PC-3 (cell line): ENCODE results near the gene WDR46. TPM values are rescaled to one million over a fixed set of nuclear protein-coding genes. Genes with fewer than 3 reads are reported as not detected.

Experiments used
- ATAC-seq: fragments of 200-7000 bp; cut with Tn5 transposase; 2 replicates; pipeline ENCODE4 v1.9.1; 2020; ENCODE audit warnings: mild to moderate bottlenecking, moderate library complexity
- BruUV-seq: library from RNA; stranded (reverse); fragments of 400-500 nt; replicated peaks from 2 replicates; lab custom pipeline; 2021; lab: Mats Ljungman, UMichigan
- CTCF ChIA-PET: fragments of 300-600 bp; sonication (Branson Sonifier 250); formaldehyde crosslinking; loops from one replicate; lab custom pipeline; 2022; ENCODE audit warnings: antibody characterized with exemption; lab: Charles Lee
- POLR2A ChIA-PET: fragments of 300-600 bp; sonication (Branson Sonifier 250); formaldehyde crosslinking; loops from one replicate; lab custom pipeline; 2022; ENCODE audit warnings: antibody characterized with exemption; ENCODE audit not compliant: unreplicated experiment; lab: Charles Lee
- DNase-seq: peaks from one replicate; pipeline ENCODE4 v3.0.0-alpha.2; 2015
- H2AFZ ChIP-seq: fragments of 300-600 bp; sonication (generic); 2 replicates; pipeline ENCODE4 v1.6.0; 2016; ENCODE audit warnings: antibody characterized with exemption, low read length
- H3F3A ChIP-seq: fragments of 300-600 bp; sonication (generic); one replicate; pipeline ENCODE4 v1.6.0; 2017; ENCODE audit warnings: antibody characterized with exemption, low read length, control low read depth, mild to moderate bottlenecking; ENCODE audit not compliant: unreplicated experiment
- H3K27ac ChIP-seq: fragments of 300-600 bp; sonication (generic); 2 replicates; pipeline ENCODE4 v1.5.1; 2016; ENCODE audit warnings: mild to moderate bottlenecking, low read length
- H3K27me3 ChIP-seq: fragments of 300-600 bp; sonication (generic); 2 replicates; pipeline ENCODE4 v1.6.1; 2016; ENCODE audit warnings: low read length, mixed read lengths
- H3K36me3 ChIP-seq: fragments of 300-600 bp; sonication (generic); 2 replicates; pipeline ENCODE4 v1.6.1; 2016; ENCODE audit warnings: low read depth, mixed run types, low read length, mixed read lengths
- H3K4me1 ChIP-seq: fragments of 300-600 bp; sonication (generic); 2 replicates; pipeline ENCODE4 v1.5.1; 2016; ENCODE audit warnings: low read length; ENCODE audit not compliant: insufficient read depth
- H3K4me2 ChIP-seq: fragments of 300-600 bp; sonication (generic); 2 replicates; pipeline ENCODE4 v1.6.0; 2016; ENCODE audit warnings: low read length
- H3K4me3 ChIP-seq: fragments of 300-600 bp; sonication (generic); 2 replicates; pipeline ENCODE4 v1.5.1; 2016; ENCODE audit warnings: mild to moderate bottlenecking, low read length, mixed read lengths
- H3K79me2 ChIP-seq: fragments of 300-600 bp; sonication (generic); 2 replicates; pipeline ENCODE4 v1.6.1; 2017; ENCODE audit warnings: low read length, mixed read lengths
- H3K9ac ChIP-seq: fragments of 300-600 bp; sonication (generic); 2 replicates; pipeline ENCODE4 v1.6.0; 2016; ENCODE audit warnings: mild to moderate bottlenecking, low read length
- H3K9me2 ChIP-seq: fragments of 300-600 bp; sonication (generic); replicated peaks from 2 replicates; pipeline ENCODE4 v1.6.1; 2016; ENCODE audit warnings: mixed run types, low read length, mixed read lengths
- H3K9me3 ChIP-seq: fragments of 300-600 bp; sonication (generic); 2 replicates; pipeline ENCODE4 v1.6.1; 2016; ENCODE audit warnings: low read length, mixed read lengths
- H4K20me1 ChIP-seq: fragments of 300-600 bp; sonication (generic); 2 replicates; pipeline ENCODE4 v1.6.1; 2016; ENCODE audit warnings: low read length, mixed read lengths
- CTCF ChIP-seq: fragments of 300-600 bp; sonication (generic); conservative IDR thresholded peaks from 2 replicates; pipeline ENCODE4 v1.5.1; 2017; ENCODE audit warnings: antibody characterized with exemption, low read depth, mild to moderate bottlenecking, low read length
- EZH2 ChIP-seq: fragments of 300-600 bp; sonication (generic); IDR thresholded peaks from one replicate; pipeline ENCODE4 v1.6.1; 2017; ENCODE audit warnings: antibody characterized with exemption, mild to moderate bottlenecking, low read length; ENCODE audit not compliant: unreplicated experiment
- EZH2phosphoT487 ChIP-seq: fragments of 300-600 bp; sonication (generic); IDR thresholded peaks from 2 replicates; pipeline ENCODE4 v1.6.1; 2018; ENCODE audit warnings: mild to moderate bottlenecking, antibody characterized with exemption, low read length, borderline replicate concordance
- intact Hi-C: fragments of 100-400 bp; cut with micrococcal nuclease; formaldehyde crosslinking; loops from 2 replicates; pipeline ENCODE4 v1.9.0; 2023
- total RNA-seq: library from RNA; depleted of rRNA; stranded (reverse); fragments of >200 nt; gene quantifications from 2 replicates; pipeline ENCODE4 v1.2.3, GENCODE V29; 2014

Gene WDR46
- total RNA-seq, 1 experiment from 2014 or later: 104 TPM

GRCh38 chr6:33318426-33319073, 29.5 kb upstream of the WDR46 start:
- Histone ChIP-seq H3K4me2 (peak overlapping the region; percentile 85), H4K20me1 (no peaks in the 10 kb centered on the region), H2AFZ (peak overlapping the region; percentile 64), H3K4me1 (peaks cover 56% of the 10 kb centered on the region), H3K9ac (peak overlapping the region; percentile 36), H3K27me3 (no peaks in the 10 kb centered on the region), H3K36me3 (peaks cover 12% of the 10 kb centered on the region; the same call in 1 of the 2 replicates), H3K4me3 (peak overlapping the region; percentile 72), H3F3A (no peaks in the 10 kb centered on the region), H3K27ac (peak overlapping the region; percentile 57), H3K9me3 (no peaks in the 10 kb centered on the region), H3K79me2 (peaks cover 42% of the 10 kb centered on the region), H3K9me2 (no peaks in the 10 kb centered on the region)
- BruUV-seq: no TSS peak
- intact Hi-C loops: no loop called here
- CTCF ChIA-PET: interaction anchor here (0.6 to 1.1 kb wide), 5 partner anchors 19 to 90 kb away, joined by 3 to 18 read pairs (median 5); partner anchors contain the start of gene B3GALT4
- ATAC-seq (no peak), DNase-seq (no peak)
- TF ChIP-seq EZH2 (no peak), EZH2phosphoT487 (no peak), CTCF (no peak)
- POLR2A ChIA-PET: interaction anchor here (0.6 to 1.0 kb wide), 4 partner anchors 19 to 1777 kb away, joined by 3 to 22 read pairs (median 10); no protein-coding TSS in a partner anchor

- Histone ChIP-seq H3K27me3 (no peaks in the 10 kb centered on the region), H2AFZ (peak within 1 kb of the TSS; percentile 64), H4K20me1 (no peaks in the 10 kb centered on the region), H3F3A (no peaks in the 10 kb centered on the region), H3K79me2 (peaks cover 49% of the 10 kb centered on the region), H3K36me3 (peaks cover 12% of the 10 kb centered on the region; the same call in 1 of the 2 replicates), H3K27ac (peak within 1 kb of the TSS; percentile 57), H3K9ac (peak within 1 kb of the TSS; percentile 36), H3K4me2 (peak within 1 kb of the TSS; percentile 85), H3K4me3 (peak within 1 kb of the TSS; percentile 72), H3K9me3 (no peaks in the 10 kb centered on the region), H3K9me2 (no peaks in the 10 kb centered on the region), H3K4me1 (peaks cover 54% of the 10 kb centered on the region)
- CTCF ChIA-PET: interaction anchor here (0.7 to 1.1 kb wide), 5 partner anchors 18 to 109 kb away, joined by 5 to 18 read pairs (median 6); partner anchors contain the start of gene B3GALT4
- TF ChIP-seq EZH2: no peak
- no peak for TF ChIP-seq EZH2phosphoT487
- no peak for TF ChIP-seq CTCF
- BruUV-seq: no TSS peak
- POLR2A ChIA-PET: interaction anchor here (0.6 to 1.0 kb wide), 7 partner anchors 18 to 1587 kb away, joined by 3 to 22 read pairs (median 4); partner anchors contain the start of gene HMGA1
- intact Hi-C loops: no loop called here
- peak; percentile 98 for DNase-seq
- peak; percentile 71 for ATAC-seq
Observed at GRCh38 chr6:33317669-33318425, 28.8 kb upstream of the WDR46 start, which contains the start of gene ZBTB22. Gene ZBTB22, minus strand, starts transcription at chr6:33317744. Its CDS starts 828 bp downstream, at chr6:33316916.
